Stimulated activated CD4-positive, alpha-beta T cell treated with anti-CD3 and anti-CD28 coated beads, Interleukin-2, amount 100 ng/mL, for 24 hours (primary cell): ENCODE measurements around the gene FGGY.
"Not testable (repeated sequence)": the region's sequence is repeated elsewhere in the genome, so short reads cannot be mapped to it uniquely, and the experiment has no call there.

Experiments
- DNase-seq, 2 donors: peaks; one replicate each; pipeline ENCODE4 v3.0.0-alpha.2; 2020

The FGGY gene

GRCh38 chr1:59354239-59354638 lies 57.3 kb downstream of the FGGY start:
- DNase-seq: not testable (repeated sequence)

- DNase-seq: no peak
Measured at GRCh38 chr1:59354709-59355337, 57.9 kb downstream of the FGGY start.

GRCh38 chr1:59355361-59355760 lies 58.5 kb downstream of the FGGY start:
- DNase-seq: no peak

- DNase-seq: no peak
Measured at GRCh38 chr1:59356627-59357026, 59.7 kb downstream of the FGGY start.

GRCh38 chr1:59357645-59358320 lies 60.9 kb downstream of the FGGY start:
- DNase-seq: no peak

- DNase-seq: no peak
Measured at GRCh38 chr1:59359325-59359724, 62.4 kb downstream of the FGGY start.

- DNase-seq: no peak
Measured at GRCh38 chr1:59360170-59360569, 63.3 kb downstream of the FGGY start.

GRCh38 chr1:59360729-59361128 lies 63.8 kb downstream of the FGGY start:
- DNase-seq: no peak

- DNase-seq: no peak
Measured at GRCh38 chr1:59361766-59362165, 64.9 kb downstream of the FGGY start.

GRCh38 chr1:59364037-59364436 lies 67.1 kb downstream of the FGGY start:
- no peak for DNase-seq

- no peak for DNase-seq
Measured at GRCh38 chr1:59366346-59366745, 69.5 kb downstream of the FGGY start.

GRCh38 chr1:59367301-59368007 lies 70.6 kb downstream of the FGGY start:
- DNase-seq: no peak

GRCh38 chr1:59368008-59368670 lies 71.2 kb downstream of the FGGY start:
- DNase-seq: no peak

- no peak for DNase-seq
Measured at GRCh38 chr1:59375321-59376220, 78.7 kb downstream of the FGGY start.

- no peak for DNase-seq
Measured at GRCh38 chr1:59377350-59377904, 80.5 kb downstream of the FGGY start.

- DNase-seq: no peak
Measured at GRCh38 chr1:59378621-59379370, 81.9 kb downstream of the FGGY start.

- DNase-seq: no peak
Measured at GRCh38 chr1:59379371-59379728, 82.5 kb downstream of the FGGY start.

GRCh38 chr1:59383963-59384362 lies 87.1 kb downstream of the FGGY start:
- no peak for DNase-seq

GRCh38 chr1:59384443-59384842 lies 87.5 kb downstream of the FGGY start:
- DNase-seq: no peak

- DNase-seq: no peak
Measured at GRCh38 chr1:59388191-59388590, 91.3 kb downstream of the FGGY start.

GRCh38 chr1:59389847-59390246 lies 93.0 kb downstream of the FGGY start:
- DNase-seq: no peak

GRCh38 chr1:59390307-59390706 lies 93.4 kb downstream of the FGGY start:
- DNase-seq: no peak
